HG02870 (cell line): ENCODE data around the gene TBXAS1.
A peak's percentile ranks its signal among the peaks of the same experiment; 100 is the strongest.

Experiments
- ATAC-seq: cut with Tn5 transposase; IDR thresholded peaks from one replicate; pipeline ENCODE4 v1.9.1; 2021; ENCODE audit warnings: mild to moderate bottlenecking, moderate library complexity; ENCODE audit not compliant: unreplicated experiment

TBXAS1 gene

GRCh38 chr7:139854124-139854511, 25.1 kb downstream of the TBXAS1 start:
- no peak for ATAC-seq

GRCh38 chr7:139854803-139855497, 25.9 kb downstream of the TBXAS1 start:
- no peak for ATAC-seq

- peak; percentile 94 for ATAC-seq
These were observed 26.6 kb downstream of the TBXAS1 start for GRCh38 chr7:139855498-139856270.

GRCh38 chr7:139857791-139858190, 28.7 kb downstream of the TBXAS1 start:
- ATAC-seq, result no peak

- ATAC-seq, result no peak
These were observed 31.2 kb downstream of the TBXAS1 start for GRCh38 chr7:139860090-139860775.

- ATAC-seq, result no peak
These were observed 32.7 kb downstream of the TBXAS1 start for GRCh38 chr7:139861803-139862202.

GRCh38 chr7:139866047-139866837, 37.2 kb downstream of the TBXAS1 start:
- no peak for ATAC-seq

- no peak for ATAC-seq
These were observed 38.8 kb downstream of the TBXAS1 start for GRCh38 chr7:139867847-139868246.

- ATAC-seq, result no peak
These were observed 40.8 kb downstream of the TBXAS1 start for GRCh38 chr7:139869886-139870285.

- ATAC-seq, result no peak
These were observed 41.3 kb downstream of the TBXAS1 start for GRCh38 chr7:139870380-139870779.

GRCh38 chr7:139871331-139871730, 42.3 kb downstream of the TBXAS1 start:
- ATAC-seq, result no peak

GRCh38 chr7:139871820-139872219, 42.8 kb downstream of the TBXAS1 start:
- no peak for ATAC-seq

GRCh38 chr7:139873593-139874301, 44.7 kb downstream of the TBXAS1 start:
- ATAC-seq, result no peak

- no peak for ATAC-seq
These were observed 45.2 kb downstream of the TBXAS1 start for GRCh38 chr7:139874302-139874629.

- peak; percentile 51 for ATAC-seq
These were observed 46.8 kb downstream of the TBXAS1 start for GRCh38 chr7:139875821-139876241.

GRCh38 chr7:139876622-139877283, 47.7 kb downstream of the TBXAS1 start:
- ATAC-seq, result no peak

- ATAC-seq, result no peak
These were observed 54.8 kb downstream of the TBXAS1 start for GRCh38 chr7:139883814-139884213.

GRCh38 chr7:139884441-139884840, 55.4 kb downstream of the TBXAS1 start:
- no peak for ATAC-seq

GRCh38 chr7:139885511-139885910, 56.4 kb downstream of the TBXAS1 start:
- ATAC-seq, result no peak

GRCh38 chr7:139886206-139886605, 57.1 kb downstream of the TBXAS1 start:
- no peak for ATAC-seq
